Fibroblast of skin of abdomen (primary cell): ENCODE measurements around the gene TAS1R2.
"Not testable (repeated sequence)": the region's sequence is repeated elsewhere in the genome, so short reads cannot be mapped to it uniquely, and the experiment has no call there.

Experiments
- DNase-seq: peaks from one replicate; pipeline ENCODE4 v3.0.0-alpha.2; 2013

Gene TAS1R2

GRCh38 chr1:18868354-18868753 lies 8.9 kb upstream of the TAS1R2 start:
- no peak for DNase-seq

- no peak for DNase-seq
Measured at GRCh38 chr1:18866846-18867245, 7.4 kb upstream of the TAS1R2 start.

- no peak for DNase-seq
Measured at GRCh38 chr1:18866314-18866713, 6.9 kb upstream of the TAS1R2 start.

- no peak for DNase-seq
Measured at GRCh38 chr1:18865176-18865575, 5.7 kb upstream of the TAS1R2 start.

GRCh38 chr1:18861590-18861989 lies 2.1 kb upstream of the TAS1R2 start:
- no peak for DNase-seq

GRCh38 chr1:18861082-18861481 lies 1.6 kb upstream of the TAS1R2 start:
- DNase-seq, result no peak

GRCh38 chr1:18858070-18858688 lies 1.3 kb downstream of the TAS1R2 start:
- DNase-seq, result no peak

- no peak for DNase-seq
Measured at GRCh38 chr1:18856435-18856834, 3.0 kb downstream of the TAS1R2 start.

- DNase-seq, result no peak
Measured at GRCh38 chr1:18855573-18855972, 3.9 kb downstream of the TAS1R2 start.

- DNase-seq, result no peak
Measured at GRCh38 chr1:18854331-18855025, 5.0 kb downstream of the TAS1R2 start.

GRCh38 chr1:18852501-18852900 lies 7.0 kb downstream of the TAS1R2 start:
- no peak for DNase-seq

GRCh38 chr1:18849261-18849711 lies 10.2 kb downstream of the TAS1R2 start:
- DNase-seq, result peak; percentile 7

GRCh38 chr1:18847723-18848122 lies 11.7 kb downstream of the TAS1R2 start:
- DNase-seq, result not testable (repeated sequence)

GRCh38 chr1:18840145-18840544 lies 19.3 kb downstream of the TAS1R2 start:
- DNase-seq, result no peak

- no peak for DNase-seq
Measured at GRCh38 chr1:18836654-18837053, 22.8 kb downstream of the TAS1R2 start.

- DNase-seq, result not testable (repeated sequence)
Measured at GRCh38 chr1:18832319-18832718, 27.1 kb downstream of the TAS1R2 start.

GRCh38 chr1:18831656-18832055 lies 27.8 kb downstream of the TAS1R2 start:
- DNase-seq, result no peak

- DNase-seq, result no peak
Measured at GRCh38 chr1:18830596-18830995, 28.9 kb downstream of the TAS1R2 start.

- no peak for DNase-seq
Measured at GRCh38 chr1:18829671-18830070, 29.8 kb downstream of the TAS1R2 start.

GRCh38 chr1:18828224-18828623 lies 31.2 kb downstream of the TAS1R2 start:
- no peak for DNase-seq

GRCh38 chr1:18823438-18823837 lies 36.0 kb downstream of the TAS1R2 start:
- no peak for DNase-seq

GRCh38 chr1:18820791-18821641 lies 38.4 kb downstream of the TAS1R2 start:
- peak; percentile 55 for DNase-seq

- no peak for DNase-seq
Measured at GRCh38 chr1:18819986-18820790, 39.3 kb downstream of the TAS1R2 start.
